Activated naive CD4-positive, alpha-beta T cell treated with anti-CD3 and anti-CD28 coated beads, Interleukin-2, amount 10 ng/mL, durations not matched to agents 7 days and 5 days (primary cell): ENCODE measurements around the gene SVOPL.
"Not testable (repeated sequence)": the region's sequence is repeated elsewhere in the genome, so short reads cannot be mapped to it uniquely, and the experiment has no call there.

Source experiments
- CTCF ChIA-PET: fragments of 350-600 bp; sonication (Branson Sonifier 250); formaldehyde crosslinking; loops from one replicate; lab custom pipeline; 2021; ENCODE audit warnings: antibody characterized with exemption; lab: Charles Lee
- DNase-seq: peaks from one replicate; pipeline ENCODE4 v3.0.0-alpha.2; 2020
- H3K27ac Mint-ChIP-seq: one replicate; pipeline ENCODE4 v1.8.0; 2021; ENCODE audit warnings: mild to moderate bottlenecking, moderate library complexity, mixed read lengths
- H3K27me3 Mint-ChIP-seq: one replicate; pipeline ENCODE4 v1.8.0; 2021; ENCODE audit warnings: mild to moderate bottlenecking, mixed read lengths
- H3K36me3 Mint-ChIP-seq: one replicate; pipeline ENCODE4 v1.8.0; 2021; ENCODE audit warnings: mixed read lengths
- H3K4me1 Mint-ChIP-seq: one replicate; pipeline ENCODE4 v1.8.0; 2021; ENCODE audit warnings: mixed read lengths
- H3K4me3 Mint-ChIP-seq: one replicate; pipeline ENCODE4 v1.8.0; 2021; ENCODE audit warnings: mild to moderate bottlenecking, moderate library complexity, mixed read lengths
- H3K9me3 Mint-ChIP-seq: one replicate; pipeline ENCODE4 v1.8.0; 2021; ENCODE audit warnings: mixed read lengths

The SVOPL gene, protein sequence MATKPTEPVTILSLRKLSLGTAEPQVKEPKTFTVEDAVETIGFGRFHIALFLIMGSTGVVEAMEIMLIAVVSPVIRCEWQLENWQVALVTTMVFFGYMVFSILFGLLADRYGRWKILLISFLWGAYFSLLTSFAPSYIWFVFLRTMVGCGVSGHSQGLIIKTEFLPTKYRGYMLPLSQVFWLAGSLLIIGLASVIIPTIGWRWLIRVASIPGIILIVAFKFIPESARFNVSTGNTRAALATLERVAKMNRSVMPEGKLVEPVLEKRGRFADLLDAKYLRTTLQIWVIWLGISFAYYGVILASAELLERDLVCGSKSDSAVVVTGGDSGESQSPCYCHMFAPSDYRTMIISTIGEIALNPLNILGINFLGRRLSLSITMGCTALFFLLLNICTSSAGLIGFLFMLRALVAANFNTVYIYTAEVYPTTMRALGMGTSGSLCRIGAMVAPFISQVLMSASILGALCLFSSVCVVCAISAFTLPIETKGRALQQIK

DNA sequence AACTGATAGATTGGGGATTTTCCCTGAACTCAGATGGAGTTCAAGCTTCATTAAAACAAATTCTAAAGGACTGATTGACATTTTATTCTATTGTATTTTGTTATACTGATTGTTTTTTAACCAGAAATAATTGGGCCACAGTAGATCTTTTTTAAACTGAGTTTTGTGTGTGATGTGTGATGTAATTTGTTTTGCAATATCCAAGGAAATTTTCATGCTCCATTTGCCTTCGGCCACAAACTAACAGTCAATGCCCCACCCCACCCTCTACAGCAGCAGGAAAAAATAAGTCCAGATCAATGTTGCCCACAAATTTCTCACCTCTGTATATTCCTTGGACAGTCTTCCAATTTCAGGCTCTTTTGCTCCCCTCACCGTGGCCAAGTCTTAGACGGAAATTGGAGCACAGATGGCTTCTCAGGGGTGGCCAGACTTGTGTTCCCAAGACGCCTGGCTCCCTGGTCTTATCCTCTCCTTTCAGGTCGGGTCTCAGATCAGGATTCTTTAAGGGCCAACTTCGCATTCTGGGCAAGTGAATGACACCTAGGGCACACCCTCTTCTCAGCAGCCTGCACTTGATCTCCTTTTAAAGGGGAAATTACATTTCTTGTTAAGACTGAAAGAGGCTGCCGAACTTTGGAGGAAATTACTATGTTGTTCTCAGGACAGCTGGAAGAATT lies at the start of gene SVOPL:
TSS of gene SVOPL (minus strand) at position 506 of the 680 bp plus-strand sequence. CDS start 22,317 bp downstream, outside the sequence.
- no peak within 1 kb of the TSS for H3K27ac Mint-ChIP-seq
- H3K27me3 Mint-ChIP-seq = peaks cover 21% of the 10 kb centered on the region
- DNase-seq = no peak
- no peaks in the 10 kb centered on the region for H3K36me3 Mint-ChIP-seq
- no peaks in the 10 kb centered on the region for H3K9me3 Mint-ChIP-seq
- H3K4me3 Mint-ChIP-seq = no peak within 1 kb of the TSS
- H3K4me1 Mint-ChIP-seq = no peaks in the 10 kb centered on the region
- CTCF ChIA-PET = no interaction called here

DNA sequence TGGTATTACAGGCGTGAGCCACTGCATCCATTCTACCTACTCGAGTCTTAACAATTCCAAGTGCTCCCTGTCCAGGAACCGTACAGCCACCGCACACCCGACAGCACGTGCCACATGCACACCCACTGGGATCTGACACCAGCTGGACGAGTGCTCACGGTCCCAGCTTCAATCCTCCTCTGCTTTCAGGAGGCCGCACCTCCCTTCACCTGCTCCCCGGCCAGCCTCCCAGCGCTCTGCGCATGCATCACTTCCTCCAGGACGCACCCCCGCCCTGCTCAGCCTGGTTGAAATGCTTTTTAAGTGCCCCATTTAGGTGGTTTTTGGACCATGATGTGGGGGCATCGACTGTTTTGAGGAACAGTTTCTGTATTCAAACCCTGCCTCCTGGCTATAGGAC lies 49.3 kb upstream of the SVOPL start:
- Mint-ChIP-seq H3K4me3 (no peak overlapping the region), H3K36me3 (peaks cover 3% of the 10 kb centered on the region), H3K9me3 (no peaks in the 10 kb centered on the region), H3K4me1 (peaks cover 70% of the 10 kb centered on the region), H3K27me3 (no peaks in the 10 kb centered on the region), H3K27ac (no peak overlapping the region)
- DNase-seq = no peak
- CTCF ChIA-PET = interaction anchor here (3.9 kb wide), 1 partner anchor 12 kb away, joined by 14 read pairs; no protein-coding TSS in a partner anchor

DNA sequence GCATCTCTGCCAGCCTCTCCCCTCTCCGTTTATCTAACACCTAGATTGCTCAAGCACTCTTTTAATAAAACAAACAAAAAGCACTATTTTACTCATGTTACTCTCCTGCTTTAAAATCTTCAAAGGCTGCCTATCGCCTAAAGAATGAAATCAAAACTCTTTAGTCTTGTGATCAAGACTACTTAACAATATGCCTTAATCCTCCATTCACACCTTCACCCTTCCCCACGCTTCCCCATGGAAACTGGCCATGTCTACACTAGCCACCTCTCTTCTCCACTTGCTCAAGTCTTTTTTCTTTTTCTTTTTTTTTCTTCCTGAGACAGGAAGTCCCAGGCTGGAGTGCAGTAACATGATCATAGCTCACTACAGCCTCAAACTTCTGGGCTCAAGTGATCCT lies 48.8 kb upstream of the SVOPL start:
- H3K4me1 Mint-ChIP-seq = peaks cover 71% of the 10 kb centered on the region
- H3K9me3 Mint-ChIP-seq = no peaks in the 10 kb centered on the region
- CTCF ChIA-PET = interaction anchor here (3.9 kb wide), 1 partner anchor 11 kb away, joined by 14 read pairs; no protein-coding TSS in a partner anchor
- no peak overlapping the region for H3K4me3 Mint-ChIP-seq
- no peak overlapping the region for H3K27ac Mint-ChIP-seq
- peaks cover 3% of the 10 kb centered on the region for H3K36me3 Mint-ChIP-seq
- no peak for DNase-seq
- H3K27me3 Mint-ChIP-seq = no peaks in the 10 kb centered on the region

DNA sequence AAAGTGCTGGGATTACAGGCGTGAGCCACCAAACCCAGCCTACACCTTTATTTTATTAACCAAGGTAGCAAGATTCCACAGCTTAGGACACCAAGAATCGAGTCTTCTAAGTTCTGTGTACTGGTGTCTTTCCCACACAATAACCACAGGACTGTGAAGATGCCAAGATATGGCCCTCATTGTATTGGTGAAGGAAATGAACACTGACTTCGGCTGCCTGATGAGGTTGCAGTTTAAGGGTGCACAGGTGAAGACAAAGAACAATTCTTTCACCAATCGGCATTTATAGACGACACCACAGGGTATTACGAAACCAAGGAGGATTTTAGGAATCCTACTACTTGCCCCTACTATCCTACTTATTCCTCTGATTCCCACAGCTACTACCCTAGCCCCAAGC lies 47.5 kb upstream of the SVOPL start:
- Mint-ChIP-seq H3K4me1 (peaks cover 73% of the 10 kb centered on the region), H3K27me3 (no peaks in the 10 kb centered on the region), H3K27ac (no peak overlapping the region), H3K4me3 (no peak overlapping the region), H3K9me3 (no peaks in the 10 kb centered on the region), H3K36me3 (peaks cover 3% of the 10 kb centered on the region)
- no peak for DNase-seq
- CTCF ChIA-PET = interaction anchor here (0.7 to 3.9 kb wide), 2 partner anchors 10 to 138 kb away, joined by 4 to 14 read pairs; no protein-coding TSS in a partner anchor

DNA sequence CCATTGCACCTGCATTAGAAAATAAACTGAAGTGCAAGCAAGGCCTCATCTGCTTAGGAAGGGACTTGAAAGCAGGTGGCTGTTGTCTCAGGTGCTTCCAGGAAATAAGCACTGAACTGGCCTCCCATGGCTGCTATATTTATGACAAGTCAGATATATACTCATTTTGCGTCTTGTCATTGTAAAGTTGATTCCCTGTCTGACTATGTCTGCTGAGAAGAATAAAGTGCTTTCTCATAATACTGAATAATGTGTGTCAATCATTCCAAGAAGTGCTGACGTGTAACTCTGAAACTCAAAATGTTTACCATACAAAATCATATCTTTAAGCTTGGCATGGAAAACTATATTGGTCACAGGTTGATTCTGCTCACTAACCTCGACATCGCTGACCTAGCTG lies 44.9 kb upstream of the SVOPL start:
- H3K36me3 Mint-ChIP-seq = peaks cover 2% of the 10 kb centered on the region
- no peak overlapping the region for H3K27ac Mint-ChIP-seq
- H3K27me3 Mint-ChIP-seq = no peaks in the 10 kb centered on the region
- H3K4me3 Mint-ChIP-seq = no peak overlapping the region
- no peaks in the 10 kb centered on the region for H3K9me3 Mint-ChIP-seq
- CTCF ChIA-PET = no interaction called here
- peak; percentile 35 for DNase-seq
- H3K4me1 Mint-ChIP-seq = peaks cover 47% of the 10 kb centered on the region

DNA sequence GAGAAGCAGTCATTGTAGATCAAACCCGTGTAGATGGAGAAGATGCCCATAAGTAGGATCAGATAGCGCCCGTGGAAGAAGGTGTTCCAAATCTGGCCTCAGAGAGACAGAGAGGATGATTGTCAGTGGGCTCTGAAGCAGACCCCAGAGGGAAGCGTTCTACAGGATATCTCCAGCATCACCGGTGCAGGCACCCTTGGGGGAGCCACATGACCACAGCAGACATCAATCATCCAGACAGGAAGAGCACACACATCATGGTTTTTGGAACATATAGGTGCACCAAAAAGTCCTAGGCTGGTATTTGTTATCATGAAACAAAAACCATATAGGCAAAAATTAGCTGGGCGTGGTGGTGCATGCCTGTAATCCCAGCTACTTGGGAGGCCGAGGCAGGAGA lies 44.0 kb upstream of the SVOPL start:
- CTCF ChIA-PET = no interaction called here
- Mint-ChIP-seq H3K4me1 (peaks cover 38% of the 10 kb centered on the region), H3K27me3 (no peaks in the 10 kb centered on the region), H3K4me3 (no peak overlapping the region), H3K27ac (no peak overlapping the region), H3K9me3 (no peaks in the 10 kb centered on the region), H3K36me3 (no peaks in the 10 kb centered on the region)
- DNase-seq = peak; percentile 48

DNA sequence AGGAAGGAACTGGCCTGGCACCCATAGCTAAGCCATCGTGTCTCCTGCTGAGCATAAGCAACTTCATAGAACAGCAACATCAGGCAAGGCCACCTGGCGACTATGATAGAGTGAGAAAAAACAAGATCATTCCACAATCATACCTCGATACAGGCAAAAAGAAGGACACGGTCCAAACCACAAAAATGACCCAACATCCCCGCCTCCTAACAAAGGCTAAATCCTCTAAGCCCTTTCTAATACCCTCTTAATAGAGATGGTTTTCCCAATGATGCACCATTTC lies 40.2 kb upstream of the SVOPL start:
- Mint-ChIP-seq H3K36me3 (no peaks in the 10 kb centered on the region), H3K9me3 (peaks cover 2% of the 10 kb centered on the region), H3K27me3 (no peaks in the 10 kb centered on the region), H3K27ac (no peak overlapping the region), H3K4me3 (no peak overlapping the region), H3K4me1 (peaks cover 26% of the 10 kb centered on the region)
- no peak for DNase-seq
- CTCF ChIA-PET = no interaction called here

DNA sequence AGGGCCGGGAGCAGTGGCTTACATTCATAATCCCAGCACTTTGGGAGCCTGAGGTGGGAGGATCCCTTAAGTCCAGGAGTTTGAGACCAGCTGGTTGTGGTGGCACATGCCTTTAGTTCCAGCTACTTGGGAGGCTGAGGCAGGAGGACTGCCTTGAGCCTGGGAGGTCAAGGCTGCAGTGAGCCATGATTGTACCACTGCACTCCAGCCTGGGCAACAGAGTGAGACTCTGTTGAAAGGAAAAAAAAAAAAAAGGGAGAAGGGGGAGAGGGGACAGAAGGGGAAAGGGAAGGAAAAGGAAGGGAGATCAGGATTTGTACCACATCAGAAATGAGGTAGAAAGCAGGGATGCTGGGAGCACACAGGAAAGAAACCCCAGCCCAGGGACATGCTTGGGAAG lies 38.7 kb upstream of the SVOPL start:
- Mint-ChIP-seq H3K27me3 (peaks cover 4% of the 10 kb centered on the region), H3K36me3 (no peaks in the 10 kb centered on the region), H3K9me3 (peaks cover 2% of the 10 kb centered on the region), H3K4me3 (no peak overlapping the region), H3K4me1 (peaks cover 14% of the 10 kb centered on the region), H3K27ac (no peak overlapping the region)
- CTCF ChIA-PET = interaction anchor here (2.1 to 2.3 kb wide), 2 partner anchors 9 to 574 kb away, joined by 7 to 14 read pairs; no protein-coding TSS in a partner anchor
- DNase-seq = no peak

DNA sequence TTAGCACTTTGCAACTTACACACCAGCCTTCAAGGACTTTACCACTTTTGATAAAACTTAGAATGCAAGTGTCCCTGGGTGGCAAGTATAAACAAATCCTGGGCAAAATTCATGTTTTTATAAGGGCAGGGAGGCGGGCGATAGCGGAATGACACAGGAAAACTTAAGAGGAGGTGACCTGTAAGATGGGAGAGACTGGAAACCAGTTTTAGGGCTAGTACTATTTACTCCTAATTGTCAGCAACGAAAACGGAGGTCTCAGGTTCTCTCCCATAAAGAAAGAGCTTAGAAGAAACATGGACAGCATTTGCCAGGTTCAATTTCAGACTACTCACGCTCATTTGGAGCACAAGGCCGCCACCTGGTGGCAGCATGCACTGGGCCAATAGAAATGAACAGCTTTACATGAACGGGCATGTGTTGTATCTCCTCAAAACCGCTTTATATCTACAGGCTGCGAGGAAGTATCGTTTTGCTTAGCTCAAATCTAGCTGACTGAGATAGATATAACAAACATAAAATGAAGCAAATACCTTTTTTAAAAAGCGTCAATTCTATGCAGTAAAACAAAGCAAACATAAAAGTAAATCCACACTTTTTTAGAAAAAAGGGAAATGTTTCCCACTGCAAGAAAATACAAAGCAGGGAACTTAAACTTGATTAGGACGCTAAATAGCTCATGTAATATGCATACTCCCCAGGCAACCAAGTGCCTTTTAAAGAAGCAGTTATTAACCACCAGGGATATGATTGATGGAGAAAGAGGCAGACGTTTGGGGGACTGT lies 37.6 kb upstream of the SVOPL start:
- Mint-ChIP-seq H3K9me3 (peaks cover 2% of the 10 kb centered on the region), H3K4me3 (no peak overlapping the region), H3K27me3 (peaks cover 4% of the 10 kb centered on the region), H3K36me3 (no peaks in the 10 kb centered on the region), H3K27ac (no peak overlapping the region), H3K4me1 (peaks cover 11% of the 10 kb centered on the region)
- CTCF ChIA-PET = interaction anchor here (0.6 to 2.6 kb wide), 37 partner anchors 10 to 839 kb away, joined by 3 to 33 read pairs (median 4); no protein-coding TSS in a partner anchor
- peak; percentile 91 for DNase-seq

DNA sequence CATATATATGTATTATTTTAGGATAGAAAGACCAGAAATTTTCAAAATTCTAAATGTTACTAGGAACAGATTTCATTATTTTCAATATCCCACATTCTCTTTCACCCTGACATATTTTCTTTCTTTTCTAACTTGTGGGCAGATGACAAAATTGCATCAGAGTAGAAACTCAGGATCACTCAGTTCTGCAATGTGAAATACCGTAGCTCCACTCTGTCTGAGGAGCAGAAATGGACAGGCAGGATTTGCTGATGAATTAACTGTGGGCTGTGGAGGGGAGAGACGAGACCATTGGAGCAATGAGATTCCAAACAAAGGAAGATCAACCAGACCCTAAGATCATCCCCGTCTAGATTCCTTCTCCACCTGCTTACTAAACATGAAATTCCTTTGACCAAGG lies 37.0 kb upstream of the SVOPL start:
- H3K36me3 Mint-ChIP-seq = no peaks in the 10 kb centered on the region
- peaks cover 10% of the 10 kb centered on the region for H3K4me1 Mint-ChIP-seq
- no peak overlapping the region for H3K27ac Mint-ChIP-seq
- no peak overlapping the region for H3K4me3 Mint-ChIP-seq
- peaks cover 4% of the 10 kb centered on the region for H3K27me3 Mint-ChIP-seq
- no peak for DNase-seq
- H3K9me3 Mint-ChIP-seq = peaks cover 2% of the 10 kb centered on the region
- CTCF ChIA-PET = interaction anchor here (0.9 to 2.6 kb wide), 28 partner anchors 9 to 838 kb away, joined by 3 to 33 read pairs (median 4); no protein-coding TSS in a partner anchor

DNA sequence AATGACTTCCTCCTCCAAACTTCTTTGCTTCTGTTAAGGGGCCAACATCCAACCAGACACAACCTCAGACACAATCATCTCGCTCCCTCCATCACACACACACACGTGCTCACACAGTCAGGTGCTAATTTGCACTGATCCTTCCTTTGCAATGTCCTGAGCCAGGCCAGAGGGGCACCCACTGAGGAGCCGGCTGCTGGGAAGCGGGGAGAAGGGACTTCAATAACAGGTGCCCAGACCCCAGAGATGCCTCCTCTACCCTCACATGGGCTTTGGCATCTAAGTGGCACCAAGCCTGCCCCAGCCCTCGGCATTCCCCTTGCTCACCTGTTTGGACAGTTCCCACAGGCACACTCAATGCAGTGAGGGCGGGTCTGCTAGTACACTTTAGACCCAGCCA lies 34.2 kb upstream of the SVOPL start:
- Mint-ChIP-seq H3K9me3 (peaks cover 2% of the 10 kb centered on the region), H3K27ac (no peak overlapping the region), H3K36me3 (no peaks in the 10 kb centered on the region), H3K27me3 (peaks cover 4% of the 10 kb centered on the region), H3K4me3 (no peak overlapping the region), H3K4me1 (peaks cover 12% of the 10 kb centered on the region)
- CTCF ChIA-PET = no interaction called here
- DNase-seq = no peak

DNA sequence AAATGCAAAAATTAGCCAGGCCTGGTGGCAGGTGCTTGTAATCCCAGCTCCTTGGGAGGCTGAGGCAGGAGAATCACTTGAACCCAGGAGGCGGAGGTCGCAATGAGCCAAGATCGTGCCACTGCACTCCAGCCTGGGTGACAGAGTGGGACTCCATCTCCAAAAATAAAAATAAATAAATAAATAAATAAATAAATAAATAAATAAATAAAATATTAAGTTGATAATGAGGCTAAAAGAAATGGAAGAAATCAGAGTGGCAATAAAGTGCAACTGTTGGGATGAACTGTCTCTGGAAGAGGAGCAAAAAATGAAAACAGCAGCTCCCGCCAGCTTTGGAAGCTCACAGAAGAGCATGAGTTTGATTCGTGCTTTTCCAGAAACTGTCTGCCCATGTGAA lies 30.6 kb upstream of the SVOPL start:
- H3K4me3 Mint-ChIP-seq, H3K27me3 Mint-ChIP-seq, DNase-seq, H3K9me3 Mint-ChIP-seq, H3K27ac Mint-ChIP-seq, H3K4me1 Mint-ChIP-seq, H3K36me3 Mint-ChIP-seq, CTCF ChIA-PET: not testable (repeated sequence)

DNA sequence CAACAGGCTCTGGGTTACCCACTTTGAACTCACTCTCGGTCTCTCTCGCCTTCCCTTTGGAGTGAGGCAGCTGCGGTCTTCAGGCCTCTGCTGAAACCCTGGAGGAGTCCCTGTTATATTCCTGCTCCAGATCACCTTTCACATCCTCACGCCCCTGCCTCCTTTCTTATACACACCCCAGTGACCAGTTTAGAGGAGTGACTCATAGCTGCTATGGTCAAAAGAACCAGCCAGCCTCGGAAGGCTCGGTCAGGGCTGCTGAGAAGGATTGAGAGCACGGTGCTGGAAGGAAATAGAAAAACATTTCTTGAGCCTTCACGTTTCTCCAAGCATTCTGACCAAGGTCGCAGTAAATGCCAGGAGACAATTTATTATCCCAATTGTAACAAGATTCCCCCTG lies 28.3 kb upstream of the SVOPL start:
- CTCF ChIA-PET = interaction anchor here (0.6 to 1.8 kb wide), 2 partner anchors 9 to 276 kb away, joined by 3 to 5 read pairs; no protein-coding TSS in a partner anchor

More for the DNA sequence above, 28.3 kb upstream of the SVOPL start:
- H3K4me1 Mint-ChIP-seq = peaks cover 2% of the 10 kb centered on the region
- H3K27ac Mint-ChIP-seq = no peak overlapping the region
- no peak for DNase-seq
- no peaks in the 10 kb centered on the region for H3K36me3 Mint-ChIP-seq
- H3K4me3 Mint-ChIP-seq = no peak overlapping the region
- peaks cover 4% of the 10 kb centered on the region for H3K27me3 Mint-ChIP-seq
- no peaks in the 10 kb centered on the region for H3K9me3 Mint-ChIP-seq
